ENCODE measurements around the gene TMEM18.

Gene TMEM18

DNA sequence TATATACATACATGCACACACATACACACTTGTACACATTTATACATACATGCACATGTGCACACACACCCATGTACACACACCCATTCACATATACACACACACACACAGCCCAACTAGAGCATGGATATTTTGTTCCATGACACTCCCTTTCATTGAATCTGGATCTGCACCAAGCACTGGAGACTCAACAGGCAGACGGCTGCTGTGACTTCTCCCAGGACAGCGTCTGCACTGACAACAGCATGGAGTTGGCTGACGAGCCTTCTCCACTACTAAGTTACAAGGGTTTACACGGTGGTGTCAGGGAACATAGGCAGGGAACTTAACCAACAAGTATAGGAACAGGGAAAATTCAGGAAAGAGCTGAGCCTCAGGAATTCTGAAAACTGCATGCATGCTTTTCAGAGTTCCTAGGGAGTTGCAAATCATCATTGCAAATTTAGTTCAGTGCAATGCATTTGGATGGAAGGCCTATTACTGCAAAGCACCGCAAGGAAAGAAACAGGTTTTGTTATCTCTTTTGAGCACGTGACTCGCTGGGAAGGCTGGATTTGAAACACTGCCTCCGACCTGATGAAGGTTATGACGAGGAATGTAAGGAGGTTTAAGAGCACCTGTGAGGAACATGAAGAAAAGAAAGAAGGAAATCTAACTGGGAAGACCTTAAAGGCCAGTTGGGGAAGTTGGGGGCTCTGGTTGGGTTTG lies 35.9 kb downstream of the TMEM18 start:
- no peak for DNase-seq (ENCODE audit: extremely low read depth, insufficient read length)
- TF ChIP-seq, protein P1, sequence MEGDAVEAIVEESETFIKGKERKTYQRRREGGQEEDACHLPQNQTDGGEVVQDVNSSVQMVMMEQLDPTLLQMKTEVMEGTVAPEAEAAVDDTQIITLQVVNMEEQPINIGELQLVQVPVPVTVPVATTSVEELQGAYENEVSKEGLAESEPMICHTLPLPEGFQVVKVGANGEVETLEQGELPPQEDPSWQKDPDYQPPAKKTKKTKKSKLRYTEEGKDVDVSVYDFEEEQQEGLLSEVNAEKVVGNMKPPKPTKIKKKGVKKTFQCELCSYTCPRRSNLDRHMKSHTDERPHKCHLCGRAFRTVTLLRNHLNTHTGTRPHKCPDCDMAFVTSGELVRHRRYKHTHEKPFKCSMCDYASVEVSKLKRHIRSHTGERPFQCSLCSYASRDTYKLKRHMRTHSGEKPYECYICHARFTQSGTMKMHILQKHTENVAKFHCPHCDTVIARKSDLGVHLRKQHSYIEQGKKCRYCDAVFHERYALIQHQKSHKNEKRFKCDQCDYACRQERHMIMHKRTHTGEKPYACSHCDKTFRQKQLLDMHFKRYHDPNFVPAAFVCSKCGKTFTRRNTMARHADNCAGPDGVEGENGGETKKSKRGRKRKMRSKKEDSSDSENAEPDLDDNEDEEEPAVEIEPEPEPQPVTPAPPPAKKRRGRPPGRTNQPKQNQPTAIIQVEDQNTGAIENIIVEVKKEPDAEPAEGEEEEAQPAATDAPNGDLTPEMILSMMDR (IDR thresholded peaks at IDR 0.05; ENCODE audit: insufficient read depth, low read length, poor library complexity, severe bottlenecking) = no peak
- no peaks in the 10 kb centered on the region for H3K36me3 ChIP-seq (ENCODE audit: control insufficient read depth, insufficient read depth, low read length)
- H3K4me3 ChIP-seq (replicated peaks; ENCODE audit: low read depth, low read length) = no peak overlapping the region
- no peaks in the 10 kb centered on the region for H3K27me3 ChIP-seq (replicated peaks; ENCODE audit: control insufficient read depth, insufficient read depth, low read length)

DNA sequence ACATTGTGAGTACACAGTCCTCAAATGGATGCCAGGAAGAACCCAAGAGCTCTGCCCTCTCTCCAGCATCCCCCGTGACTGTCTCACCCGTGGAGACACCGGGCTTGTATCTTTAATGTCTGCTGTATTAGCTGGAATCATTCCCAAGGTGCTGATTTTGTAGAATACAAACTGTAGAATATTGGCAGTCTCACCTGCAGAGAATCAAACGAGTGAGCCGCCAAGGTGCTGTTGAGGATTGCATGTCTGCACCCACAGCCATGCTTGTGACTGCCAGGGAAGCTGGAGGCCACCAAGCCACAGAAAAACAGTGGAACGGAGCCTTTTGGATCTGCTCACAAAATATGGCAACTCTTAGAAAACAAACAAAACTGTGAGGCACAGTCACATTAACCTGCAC lies 37.5 kb downstream of the TMEM18 start:
- DNase-seq (ENCODE audit: extremely low read depth, insufficient read length) = no peak
- no peak overlapping the region for H3K4me3 ChIP-seq (replicated peaks; ENCODE audit: low read depth, low read length)
- no peaks in the 10 kb centered on the region for H3K27me3 ChIP-seq (replicated peaks; ENCODE audit: control insufficient read depth, insufficient read depth, low read length)
- TF ChIP-seq, protein P1 (IDR thresholded peaks at IDR 0.05; ENCODE audit: insufficient read depth, low read length, poor library complexity, severe bottlenecking) = no peak
- H3K36me3 ChIP-seq (ENCODE audit: control insufficient read depth, insufficient read depth, low read length) = no peaks in the 10 kb centered on the region

DNA sequence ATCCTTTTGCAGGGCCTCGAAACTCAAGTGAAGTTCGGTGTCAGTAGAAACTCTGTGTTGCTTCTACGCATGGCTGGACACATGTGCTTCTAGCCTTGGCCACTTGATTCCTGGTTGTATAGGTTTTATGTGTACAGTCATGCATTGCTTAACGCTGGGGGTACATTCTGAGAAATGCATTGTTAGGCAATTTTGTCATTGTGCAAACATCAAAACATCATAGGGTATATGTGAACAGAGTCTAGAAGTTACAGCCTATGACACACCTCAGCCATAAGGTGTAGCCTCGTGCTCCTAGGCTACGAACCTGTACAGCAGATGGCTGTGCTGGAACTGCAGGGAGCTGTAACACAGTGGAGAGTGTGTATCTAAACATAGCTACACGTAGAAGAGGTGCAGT lies 39.4 kb downstream of the TMEM18 start:
- Histone ChIP-seq H3K27me3 (replicated peaks; ENCODE audit: control insufficient read depth, insufficient read depth, low read length) (no peaks in the 10 kb centered on the region), H3K36me3 (ENCODE audit: control insufficient read depth, insufficient read depth, low read length) (no peaks in the 10 kb centered on the region), H3K4me3 (replicated peaks; ENCODE audit: low read depth, low read length) (no peak overlapping the region)
- DNase-seq (ENCODE audit: extremely low read depth, insufficient read length) = no peak
- TF ChIP-seq, protein P1 (IDR thresholded peaks at IDR 0.05; ENCODE audit: insufficient read depth, low read length, poor library complexity, severe bottlenecking) = no peak

DNA sequence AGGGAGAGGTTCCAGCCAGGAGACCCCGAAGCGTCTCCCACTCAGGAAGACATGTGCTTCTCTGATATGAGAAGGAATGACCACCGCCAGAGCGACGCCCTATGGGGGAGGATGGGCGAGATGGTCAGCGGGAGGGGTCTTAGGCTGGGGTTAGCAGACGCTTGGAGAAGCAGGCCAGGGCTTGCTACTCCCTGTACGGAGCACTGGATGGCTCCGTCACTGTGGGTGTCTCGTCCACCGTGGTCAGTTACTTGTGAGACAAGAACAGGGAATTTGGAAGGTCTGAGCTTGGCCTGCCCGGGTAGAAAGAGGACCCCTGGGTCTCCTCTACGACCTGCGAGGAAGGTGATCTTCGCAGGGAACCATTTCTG lies 39.8 kb downstream of the TMEM18 start:
- DNase-seq (ENCODE audit: extremely low read depth, insufficient read length) = no peak
- Histone ChIP-seq H3K36me3 (ENCODE audit: control insufficient read depth, insufficient read depth, low read length) (no peaks in the 10 kb centered on the region), H3K27me3 (replicated peaks; ENCODE audit: control insufficient read depth, insufficient read depth, low read length) (no peaks in the 10 kb centered on the region), H3K4me3 (replicated peaks; ENCODE audit: low read depth, low read length) (no peak overlapping the region)
- TF ChIP-seq, protein P1 (IDR thresholded peaks at IDR 0.05; ENCODE audit: insufficient read depth, low read length, poor library complexity, severe bottlenecking) = no peak

DNA sequence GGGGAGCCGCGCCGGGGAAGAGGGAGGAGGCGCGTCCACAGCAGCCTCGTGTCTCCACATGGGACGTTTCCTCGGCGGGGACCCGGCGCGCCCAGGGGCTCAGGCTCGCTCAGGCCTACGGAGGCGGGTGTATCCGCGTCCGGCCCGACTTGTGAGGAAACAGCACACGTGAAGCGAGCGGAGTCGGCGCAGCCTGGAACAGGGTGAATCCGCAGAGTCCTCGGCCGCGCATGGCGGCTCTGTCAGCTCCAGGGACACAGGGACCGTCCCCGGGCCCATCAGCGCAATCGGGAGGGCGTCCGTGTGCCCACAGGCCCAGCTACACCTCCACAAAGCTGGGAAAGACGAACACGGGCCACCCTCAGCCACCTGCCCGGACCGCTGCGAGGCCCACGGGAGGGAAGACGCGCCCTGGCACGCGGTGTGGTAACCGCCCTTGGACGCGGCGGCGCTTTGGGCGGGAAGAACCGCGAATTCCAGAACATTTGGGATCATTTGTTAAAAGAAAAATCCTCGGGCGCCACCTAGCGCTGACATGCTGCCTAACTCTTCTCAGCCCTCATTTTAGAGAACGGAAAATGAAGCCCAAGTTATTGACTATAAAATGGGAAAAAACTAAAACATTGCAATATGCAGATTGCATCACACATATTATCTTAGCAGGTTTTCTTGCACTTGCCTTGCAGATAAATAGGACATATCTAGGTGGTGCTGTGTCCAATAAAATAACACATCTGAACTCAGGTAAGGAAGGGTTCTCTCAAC lies 40.4 kb downstream of the TMEM18 start:
- peak; percentile 39 for DNase-seq (ENCODE audit: extremely low read depth, insufficient read length)
- TF ChIP-seq, protein P1 (IDR thresholded peaks at IDR 0.05; ENCODE audit: insufficient read depth, low read length, poor library complexity, severe bottlenecking) = peak; percentile 76
- Histone ChIP-seq H3K36me3 (ENCODE audit: control insufficient read depth, insufficient read depth, low read length) (no peaks in the 10 kb centered on the region), H3K27me3 (replicated peaks; ENCODE audit: control insufficient read depth, insufficient read depth, low read length) (no peaks in the 10 kb centered on the region), H3K4me3 (replicated peaks; ENCODE audit: low read depth, low read length) (no peak overlapping the region)
